ENCODE measurements around the gene GPX4.

The GPX4 gene

GRCh38 chr19:1068009-1069001, 35.5 kb upstream of the GPX4 start:
- peak in 1 of 3 experiments; percentile 43 for DNase-seq (ENCODE audit: low read depth in 3 of 3)

- DNase-seq (ENCODE audit: low read depth in 3 of 3), result no peak
Observed at GRCh38 chr19:1069009-1069779, 34.6 kb upstream of the GPX4 start.

DNA sequence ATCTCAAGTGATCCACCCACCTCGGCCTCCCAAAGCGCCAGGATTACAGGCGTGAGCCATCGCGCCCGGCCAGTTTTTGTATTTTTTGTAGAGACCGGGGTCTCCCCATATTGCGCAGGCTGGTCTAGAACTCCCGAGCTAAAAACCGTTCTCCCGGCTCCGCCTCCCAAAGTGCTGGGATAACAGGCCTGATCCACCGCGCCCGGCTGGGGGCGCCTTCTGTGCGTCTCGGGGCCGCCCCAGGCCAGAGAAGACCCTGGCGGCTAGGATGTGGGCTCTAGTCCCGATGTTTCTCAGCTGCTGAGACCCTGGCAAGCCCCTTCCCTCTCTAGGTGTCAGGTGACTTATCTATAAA, 33.2 kb upstream of the GPX4 start:
- no peak for DNase-seq (ENCODE audit: low read depth in 3 of 3)

DNA sequence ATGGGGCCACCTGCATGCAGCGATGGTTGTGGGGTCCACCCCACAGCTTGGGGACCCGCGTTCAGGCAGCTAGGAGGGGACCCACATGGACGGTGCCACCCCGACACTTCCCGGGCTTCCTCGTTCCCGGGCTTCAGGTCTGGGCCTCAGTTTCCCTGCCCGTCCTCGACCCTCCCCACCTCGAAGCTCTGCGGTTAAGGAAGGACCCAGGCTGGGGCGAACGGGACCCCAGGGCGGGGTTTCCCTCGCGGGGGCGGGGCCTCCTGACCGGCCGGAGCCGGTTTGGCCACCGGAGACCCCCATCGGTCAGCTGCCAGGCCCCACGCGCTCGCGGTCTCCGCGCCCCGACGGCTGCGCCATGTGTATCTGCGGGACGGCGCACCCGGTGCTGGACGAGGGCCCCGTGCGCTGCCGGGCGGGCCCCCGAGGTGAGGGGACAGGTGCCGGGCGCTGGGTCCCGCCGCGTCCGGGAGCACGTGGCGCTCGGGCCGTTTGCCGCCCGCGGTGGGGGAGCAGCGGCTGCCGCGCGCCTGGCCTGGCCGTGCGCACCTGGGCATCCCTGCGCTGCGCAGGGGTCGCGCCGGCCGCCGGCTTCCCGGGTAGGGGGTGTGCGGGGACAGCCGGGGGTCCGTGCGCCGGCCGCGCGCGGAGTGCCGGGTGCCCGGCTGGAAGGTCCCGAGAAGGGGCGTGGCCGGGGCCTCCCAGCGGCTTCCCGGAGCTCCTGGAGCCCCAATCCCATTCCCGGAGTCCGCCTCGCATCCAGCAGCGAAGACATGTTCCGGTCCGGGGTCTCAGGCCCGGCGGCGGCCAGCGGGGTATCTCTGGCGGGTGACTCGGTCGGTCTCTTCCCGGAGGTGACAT, 32.6 kb upstream of the GPX4 start:
- DNase-seq (ENCODE audit: low read depth in 3 of 3), result no peak

DNA sequence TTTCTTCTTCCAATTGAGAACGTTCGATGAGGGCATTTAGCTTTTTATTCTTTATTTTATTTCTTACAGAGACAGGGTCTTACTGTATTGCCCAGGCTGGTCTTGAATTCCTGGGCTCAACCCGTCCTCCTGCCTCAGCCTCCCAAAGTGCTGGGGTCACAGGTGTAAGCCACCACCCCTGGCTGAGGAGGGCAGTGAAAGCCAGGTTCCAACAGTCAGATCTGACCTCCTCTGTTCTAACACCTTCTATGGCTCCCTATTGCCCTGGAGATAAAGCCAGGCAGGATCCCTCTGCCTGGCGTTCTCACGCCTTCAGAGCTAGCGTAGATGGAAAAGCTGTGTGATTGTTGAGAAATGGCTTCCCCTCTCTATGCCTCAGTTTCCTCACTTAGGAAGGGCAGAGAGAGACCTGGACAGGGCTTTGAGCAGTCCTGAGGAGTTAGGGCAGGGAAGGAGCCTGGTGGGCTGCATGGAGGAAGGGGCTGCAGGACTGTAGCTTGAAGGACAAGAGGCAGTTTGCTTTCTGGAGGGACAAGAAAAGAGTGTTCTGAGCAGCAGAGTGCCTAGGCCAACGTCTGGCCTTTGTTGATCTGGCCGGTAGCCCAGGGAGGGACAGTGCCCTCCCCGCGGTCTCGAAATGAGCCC, 31.3 kb upstream of the GPX4 start:
- no peak for DNase-seq (ENCODE audit: low read depth in 3 of 3)

DNA sequence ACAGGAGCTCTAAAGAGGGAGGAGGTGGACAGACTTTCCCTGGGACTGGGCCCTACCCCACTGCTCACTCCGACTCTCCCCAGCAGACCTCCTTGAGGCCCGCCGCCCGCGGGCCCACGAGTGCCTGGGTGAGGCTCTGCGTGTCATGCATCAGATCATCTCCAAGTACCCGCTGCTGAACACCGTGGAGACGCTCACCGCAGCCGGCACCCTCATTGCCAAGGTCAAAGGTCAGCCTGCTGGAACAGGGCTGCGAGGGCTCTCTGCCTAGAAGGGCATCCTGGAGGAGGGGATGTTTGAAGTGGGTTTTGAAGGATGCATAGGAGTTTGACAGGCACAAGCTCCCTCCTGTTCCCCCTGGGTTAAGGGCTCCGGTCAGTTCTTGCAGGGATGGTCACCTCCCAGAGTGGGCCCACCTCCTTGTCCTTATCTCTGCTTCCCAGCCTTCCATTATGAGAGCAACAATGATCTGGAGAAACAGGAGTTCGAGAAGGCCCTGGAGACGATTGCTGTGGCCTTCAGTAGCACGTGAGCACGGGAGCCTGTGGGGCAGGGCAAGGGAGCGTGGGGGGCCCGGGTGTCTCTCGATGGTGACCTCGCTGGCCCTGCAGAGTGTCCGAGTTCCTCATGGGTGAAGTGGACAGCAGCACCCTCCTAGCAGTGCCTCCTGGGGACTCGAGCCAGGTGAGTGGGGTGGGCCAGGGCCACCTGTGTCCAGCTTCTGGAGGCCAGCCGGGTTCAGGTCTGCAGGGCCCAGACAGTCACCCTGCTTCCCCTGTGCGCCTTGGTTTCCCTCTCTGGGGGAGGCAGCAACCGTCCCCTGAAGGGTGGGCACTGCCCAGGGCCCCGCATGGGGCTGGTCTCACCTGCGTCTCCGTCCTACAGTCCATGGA, 30.5 kb upstream of the GPX4 start:
- DNase-seq (ENCODE audit: low read depth in 3 of 3), result no peak

DNA sequence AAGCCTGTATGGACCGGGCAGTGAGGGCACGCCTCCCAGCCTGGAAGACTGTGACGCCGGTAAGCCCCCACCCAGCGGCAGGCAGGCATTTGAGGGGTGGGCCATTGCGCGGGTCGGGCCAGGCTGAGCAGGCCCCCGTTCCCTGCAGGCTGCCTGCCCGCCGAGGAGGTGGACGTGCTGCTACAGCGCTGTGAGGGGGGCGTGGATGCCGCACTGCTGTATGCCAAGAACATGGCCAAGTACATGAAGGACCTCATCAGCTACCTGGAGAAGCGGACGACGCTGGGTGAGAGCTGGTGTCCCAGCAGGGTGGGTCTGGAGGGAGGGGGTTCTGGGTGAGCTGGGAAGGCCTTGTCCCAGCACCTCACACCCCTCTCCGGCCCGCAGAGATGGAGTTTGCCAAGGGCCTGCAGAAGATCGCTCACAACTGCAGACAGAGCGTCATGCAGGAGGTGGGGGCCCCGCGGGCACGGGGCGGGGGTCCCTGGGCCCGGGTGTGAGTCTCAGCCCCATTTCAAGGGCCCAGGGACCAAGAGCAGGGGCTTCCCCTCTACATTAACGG, 29.8 kb upstream of the GPX4 start:
- DNase-seq (ENCODE audit: low read depth in 3 of 3), result no peak

DNA sequence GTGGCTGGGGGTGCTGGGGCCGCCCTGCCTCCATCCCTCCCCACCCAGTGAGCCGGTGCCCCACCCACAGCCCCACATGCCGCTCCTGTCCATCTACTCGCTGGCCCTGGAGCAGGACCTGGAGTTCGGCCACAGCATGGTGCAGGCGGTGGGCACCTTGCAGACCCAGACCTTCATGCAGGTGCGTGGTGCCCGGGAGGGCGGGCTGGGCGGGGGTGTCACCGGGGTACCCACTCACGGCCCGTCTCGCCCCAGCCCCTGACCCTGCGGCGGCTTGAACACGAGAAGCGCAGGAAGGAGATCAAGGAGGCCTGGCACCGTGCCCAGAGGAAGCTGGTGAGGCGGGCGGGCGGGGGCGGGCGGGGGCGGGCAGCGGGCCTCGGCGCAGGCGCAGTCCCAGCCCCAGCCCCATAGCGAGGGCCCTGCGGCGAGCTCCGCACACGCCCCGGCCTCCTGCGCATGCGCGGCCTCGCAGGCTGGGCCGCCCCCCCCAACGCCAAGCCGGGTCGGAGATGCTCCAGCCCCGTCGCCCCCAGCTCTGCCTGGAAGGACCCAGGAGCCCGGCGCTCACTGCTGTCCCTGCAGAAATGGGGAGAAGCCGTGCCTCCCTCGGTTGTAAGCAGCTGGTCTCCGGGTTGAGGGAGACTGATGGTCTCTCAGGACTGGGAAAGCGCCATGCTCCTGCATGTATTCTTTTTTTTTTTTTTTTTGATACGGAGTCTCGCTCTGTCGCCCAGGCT, 29.1 kb upstream of the GPX4 start:
- peak; percentile 77 to 93 (median 80) for DNase-seq (ENCODE audit: low read depth in 3 of 3)

GRCh38 chr19:1076046-1076386, 27.8 kb upstream of the GPX4 start:
- DNase-seq (ENCODE audit: low read depth in 3 of 3), result no peak

GRCh38 chr19:1076951-1077350, 26.8 kb upstream of the GPX4 start:
- DNase-seq (ENCODE audit: low read depth in 3 of 3), result peak; percentile 74 to 92 (median 84)

GRCh38 chr19:1079566-1080111, 24.2 kb upstream of the GPX4 start:
- no peak for DNase-seq (ENCODE audit: low read depth in 3 of 3)

DNA sequence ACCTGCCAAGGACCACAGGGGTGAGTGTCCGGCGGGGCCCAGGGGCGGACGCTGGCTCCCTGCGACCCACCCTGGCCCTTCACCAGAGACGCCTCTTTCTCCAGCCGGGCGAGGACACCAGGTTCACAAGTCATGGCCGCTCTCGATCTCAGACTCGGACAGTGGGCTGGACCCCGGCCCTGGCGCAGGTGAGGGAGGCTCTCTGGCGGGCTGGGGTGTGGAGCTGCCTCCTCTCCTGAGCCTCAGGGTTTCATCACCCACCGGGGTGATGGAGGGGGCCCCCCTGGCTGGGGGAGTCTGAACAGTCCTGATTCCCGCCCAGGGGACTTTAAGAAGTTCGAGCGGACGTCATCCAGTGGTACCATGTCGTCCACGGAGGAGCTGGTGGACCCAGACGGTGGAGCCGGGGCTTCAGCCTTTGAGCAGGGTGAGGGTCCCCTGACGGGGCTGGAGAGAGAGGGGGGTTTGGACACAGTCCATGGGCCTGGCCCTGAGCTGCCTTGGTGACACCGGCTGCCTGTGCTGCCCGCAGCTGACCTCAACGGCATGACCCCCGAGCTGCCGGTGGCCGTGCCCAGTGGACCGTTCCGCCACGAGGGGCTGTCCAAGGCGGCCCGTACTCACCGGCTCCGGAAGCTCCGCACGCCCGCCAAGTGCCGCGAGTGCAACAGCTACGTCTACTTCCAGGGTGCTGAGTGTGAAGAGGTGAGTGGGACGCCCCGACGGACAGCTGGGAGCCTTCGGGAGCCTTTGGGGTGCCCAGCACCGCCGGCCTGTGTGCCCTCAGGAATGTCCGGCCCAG, 23.2 kb upstream of the GPX4 start:
- no peak for DNase-seq (ENCODE audit: low read depth in 3 of 3)

- no peak for DNase-seq (ENCODE audit: low read depth in 3 of 3)
Observed at GRCh38 chr19:1081301-1082164, 22.3 kb upstream of the GPX4 start.

GRCh38 chr19:1082165-1082927, 21.4 kb upstream of the GPX4 start:
- DNase-seq (ENCODE audit: low read depth in 3 of 3), result peak in 2 of 3 experiments; percentile 54 to 60

- no peak for DNase-seq (ENCODE audit: low read depth in 3 of 3)
Observed at GRCh38 chr19:1082928-1083816, 20.6 kb upstream of the GPX4 start.

Measured in stimulated activated CD4-positive, alpha-beta T cell treated with anti-CD3 and anti-CD28 coated beads, TNF-alpha, amount 100 ng/mL, for 4 hours (primary cell).